HS-5 (cell line): ENCODE data around the gene NPAS3.

Source experiments
- DNase-seq: peaks from one replicate; pipeline ENCODE4 v3.0.0-alpha.2; 2012; ENCODE audit warnings: low read depth

The NPAS3 gene

DNA sequence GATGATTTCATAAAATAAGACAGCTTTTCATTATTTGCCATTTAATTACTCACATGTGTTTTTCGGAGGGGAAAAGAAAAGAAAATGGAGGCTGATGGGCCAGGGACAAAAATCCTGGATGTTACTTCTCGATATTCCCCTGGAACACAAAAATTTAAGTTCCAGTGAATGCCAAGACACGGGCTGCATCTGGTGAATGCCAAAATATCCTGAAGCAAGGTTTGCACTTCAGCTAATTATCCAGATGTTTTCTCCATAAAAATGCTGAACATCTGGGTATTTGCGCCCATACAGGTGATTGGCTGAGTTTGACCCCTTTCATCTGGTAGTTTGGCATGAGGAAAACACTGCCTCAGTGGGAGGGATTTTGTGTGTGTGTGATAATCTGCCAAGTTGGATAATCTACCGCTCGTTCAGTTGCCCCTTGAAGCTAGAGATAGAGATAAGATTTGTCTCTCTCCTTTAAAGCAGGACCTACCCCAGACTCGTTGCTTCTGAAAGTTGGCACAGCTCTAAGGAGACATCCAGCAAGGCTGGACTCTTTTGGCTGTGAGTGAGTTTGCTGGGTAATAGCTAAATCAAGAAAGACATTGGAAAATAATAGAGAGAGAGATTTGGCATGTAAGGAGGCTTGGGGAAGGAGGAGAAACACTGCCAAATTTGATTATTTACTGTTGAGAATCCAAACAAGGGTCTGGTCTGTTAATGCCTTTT is 622.2 kb downstream of the NPAS3 start:
- no peak for DNase-seq

GRCh38 chr14:33561488-33562175 is 623.0 kb downstream of the NPAS3 start:
- DNase-seq = no peak

- no peak for DNase-seq
Measured at GRCh38 chr14:33563191-33563900, 624.7 kb downstream of the NPAS3 start.

- no peak for DNase-seq
Measured at GRCh38 chr14:33563901-33564197, 625.2 kb downstream of the NPAS3 start.

- peak; percentile 45 for DNase-seq
Measured at GRCh38 chr14:33564774-33565630, 626.3 kb downstream of the NPAS3 start.

- no peak for DNase-seq
Measured at GRCh38 chr14:33566082-33566481, 627.4 kb downstream of the NPAS3 start.

- DNase-seq = no peak
Measured at GRCh38 chr14:33567023-33567728, 628.5 kb downstream of the NPAS3 start.

DNA sequence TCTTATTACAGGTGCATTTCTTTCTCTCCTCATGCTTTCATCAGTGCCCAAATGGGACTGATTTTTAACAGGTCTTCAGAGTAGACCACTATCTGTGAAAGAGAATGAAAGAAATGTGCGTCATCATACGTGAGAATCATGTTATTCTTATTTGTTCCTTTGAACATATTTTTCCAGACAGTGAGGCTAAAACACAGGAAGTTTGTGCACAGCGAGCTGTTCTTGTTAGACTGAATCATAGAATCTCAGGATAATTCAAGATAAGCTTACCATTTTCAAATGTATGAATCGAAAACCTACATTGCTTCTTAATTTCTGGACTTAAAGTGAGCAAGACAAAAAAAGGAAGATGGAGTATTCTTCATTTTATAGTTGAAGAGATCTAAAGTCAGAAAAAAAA is 629.1 kb downstream of the NPAS3 start:
- no peak for DNase-seq

DNA sequence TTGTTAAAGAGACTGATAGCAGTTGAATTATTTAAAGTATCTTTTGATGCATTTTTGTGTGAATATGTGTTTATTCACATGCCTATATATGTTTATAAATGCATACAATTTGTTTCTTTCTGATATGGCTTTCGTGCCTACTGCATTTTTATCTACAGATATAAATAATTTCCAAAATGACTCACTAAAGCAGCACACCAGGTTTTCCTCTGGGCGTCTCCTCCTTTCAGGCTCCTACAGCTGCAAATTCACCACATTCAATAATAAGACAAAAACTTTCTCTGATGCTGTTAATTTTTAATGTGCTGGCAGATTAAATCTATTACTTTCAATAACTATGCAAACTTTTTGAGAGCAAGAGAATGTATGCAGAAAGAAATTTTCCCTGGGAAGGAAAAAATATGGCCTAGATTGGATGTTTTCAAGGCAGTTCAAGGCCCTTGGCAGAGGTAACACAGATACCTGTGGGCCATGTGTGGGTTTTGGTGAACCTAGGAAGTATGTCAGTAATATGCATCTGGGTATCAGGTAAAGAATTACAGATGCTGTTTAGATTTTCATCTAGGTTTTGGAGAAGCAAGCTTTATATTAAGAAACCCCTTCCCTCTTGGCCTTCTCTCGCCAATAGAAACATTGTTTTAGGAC is 630.4 kb downstream of the NPAS3 start:
- no peak for DNase-seq

- no peak for DNase-seq
Measured at GRCh38 chr14:33569821-33570687, 631.4 kb downstream of the NPAS3 start.

DNA sequence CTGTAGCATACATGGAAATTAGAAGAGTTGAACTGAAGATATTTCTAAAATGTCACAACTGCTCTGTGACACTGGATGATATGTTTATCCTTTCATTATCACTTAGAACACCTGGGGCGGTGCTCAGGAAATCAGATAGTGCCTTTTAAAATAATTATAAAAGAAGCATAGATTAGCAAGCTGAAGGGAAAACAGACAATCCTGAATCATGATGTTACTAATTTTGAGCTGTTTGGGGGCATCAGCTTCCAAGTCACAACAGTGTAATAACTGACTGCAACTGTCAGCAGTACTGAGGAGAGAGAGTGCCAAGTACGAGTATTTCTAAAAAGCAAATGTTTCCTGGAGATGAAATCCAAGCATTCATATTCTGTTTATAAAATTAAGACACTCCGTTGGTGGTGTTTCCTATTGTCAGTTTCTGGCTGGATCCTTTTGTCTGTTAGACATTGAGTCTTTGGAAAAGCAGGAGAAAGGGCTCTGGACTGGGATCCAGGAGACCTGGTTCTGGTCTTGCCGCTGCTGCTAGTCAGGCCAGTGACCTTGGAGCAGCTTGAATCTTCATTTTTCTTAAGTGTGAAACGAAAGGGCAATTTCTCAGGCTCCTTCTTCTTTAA is 632.1 kb downstream of the NPAS3 start:
- no peak for DNase-seq

- no peak for DNase-seq
Measured at GRCh38 chr14:33573301-33573880, 634.7 kb downstream of the NPAS3 start.

- DNase-seq = no peak
Measured at GRCh38 chr14:33576014-33576413, 637.3 kb downstream of the NPAS3 start.

DNA sequence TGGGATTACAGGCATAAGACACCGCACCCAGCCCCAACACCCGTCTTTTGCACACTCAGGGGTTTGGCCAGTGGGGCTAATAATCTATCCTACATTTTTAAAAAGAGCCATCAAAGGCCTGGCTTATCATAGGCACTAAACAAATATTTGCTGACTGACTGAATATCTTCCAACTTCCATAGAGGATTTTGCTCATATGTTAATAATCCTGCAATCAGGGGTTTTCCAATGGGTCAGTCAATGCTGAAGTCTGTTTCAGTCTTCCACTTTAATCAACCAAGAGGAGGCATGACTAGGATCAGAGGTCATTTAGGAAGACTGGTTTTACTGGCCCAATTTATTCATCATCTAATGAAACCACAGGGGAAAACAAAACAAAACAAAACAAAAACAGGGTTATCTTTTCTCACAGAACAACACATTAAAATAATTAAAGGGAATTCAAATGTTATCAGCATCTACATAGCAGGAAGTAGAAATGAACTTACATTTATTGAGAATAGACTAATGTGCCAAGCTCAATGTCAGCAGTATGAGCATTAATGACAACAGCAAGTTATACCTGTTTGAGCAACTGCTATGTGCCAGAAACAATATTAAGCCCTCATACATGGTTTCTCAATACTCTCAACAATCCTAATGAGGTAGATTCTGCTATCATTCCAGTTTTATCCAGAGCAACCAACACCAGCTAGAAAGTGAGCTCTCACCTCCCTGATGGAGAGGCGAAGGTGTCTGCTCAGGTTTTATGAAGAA is 640.0 kb downstream of the NPAS3 start:
- DNase-seq = no peak

DNA sequence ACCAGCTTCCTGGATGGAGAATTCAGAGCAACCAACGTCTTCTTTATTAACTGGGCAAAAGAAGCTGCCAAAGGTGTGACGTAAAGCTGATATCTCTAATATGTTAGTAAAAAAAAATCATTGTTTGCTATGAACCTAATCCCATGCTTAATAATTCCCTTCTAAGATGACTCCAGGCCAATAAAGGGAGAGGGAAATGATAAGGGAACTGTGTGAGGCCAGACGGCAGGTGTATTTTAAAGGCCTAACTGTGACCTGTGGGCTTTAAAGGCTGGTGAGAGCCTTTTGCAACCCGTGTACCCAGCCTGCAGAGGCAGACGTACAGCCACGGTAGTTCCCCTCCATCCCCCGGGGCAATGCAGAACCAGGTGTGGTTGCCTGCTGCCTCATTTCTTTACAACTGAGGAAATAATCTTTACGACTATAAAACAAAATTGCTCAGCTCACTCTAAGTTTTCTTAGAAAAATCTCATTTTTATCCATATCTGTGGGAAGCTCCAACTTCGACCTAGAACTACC is 641.6 kb downstream of the NPAS3 start:
- no peak for DNase-seq

DNA sequence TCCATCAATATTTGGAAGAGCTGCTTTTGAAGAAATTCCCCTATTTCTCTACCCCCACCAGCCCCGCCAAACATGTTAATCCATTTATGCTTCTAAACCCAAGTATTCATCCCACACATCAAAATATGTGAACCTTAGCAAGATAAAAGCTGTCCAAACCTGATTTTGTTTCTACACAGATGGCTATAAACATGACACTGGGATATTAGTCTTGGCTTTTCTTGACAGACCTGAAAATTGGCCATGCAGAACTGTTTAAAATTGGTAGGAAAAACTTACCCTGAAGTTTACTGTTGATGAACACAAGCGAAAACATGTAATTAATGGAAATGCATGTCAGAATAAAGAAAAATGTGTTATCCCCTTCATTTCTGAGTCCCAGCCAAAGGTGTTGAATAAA is 642.2 kb downstream of the NPAS3 start:
- no peak for DNase-seq

GRCh38 chr14:33584697-33585096 is 646.0 kb downstream of the NPAS3 start:
- DNase-seq = no peak

GRCh38 chr14:33586806-33587205 is 648.1 kb downstream of the NPAS3 start:
- DNase-seq = no peak
